ENCODE measurements around the gene DHRS12.

DNA sequence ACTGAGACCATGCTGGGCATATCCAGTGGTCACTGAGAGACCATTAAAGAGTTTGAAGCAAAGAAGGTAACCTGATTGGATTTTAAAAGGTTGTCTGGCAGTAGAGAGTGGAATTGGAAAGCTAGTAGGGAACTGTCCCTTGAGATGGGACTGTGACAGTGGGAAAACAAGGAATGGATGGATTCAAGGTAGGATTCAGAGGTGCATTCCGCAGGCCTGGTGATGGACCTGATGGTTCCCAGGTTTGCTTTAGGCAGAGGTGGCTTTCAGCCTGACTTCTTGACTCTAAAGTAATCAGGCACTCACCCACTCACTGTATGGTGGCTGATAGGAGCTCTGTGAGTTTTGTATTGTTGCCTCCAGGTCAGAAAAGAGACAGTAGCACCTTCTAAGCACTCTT lies 73.0 kb downstream of the DHRS12 start:
- TF ChIP-seq EZH2 (IDR thresholded peaks at IDR 0.05) (no peak), POLR2AphosphoS5 (IDR thresholded peaks at IDR 0.05; ENCODE audit: borderline replicate concordance, low read depth, low read length) (no peak)

Data from SK-N-MC (cell line).